Smooth muscle cell of the pulmonary artery (primary cell): Measurements from ENCODE around the gene CC2D2A. TPM values are rescaled to one million over a fixed set of nuclear protein-coding genes. Genes with fewer than 3 reads are reported as not detected.

Experiments
- total RNA-seq: library from RNA; depleted of rRNA; stranded (reverse); fragments of >200 nt; gene quantifications from 2 replicates; pipeline ENCODE4 v1.2.3, GENCODE V29; 2014

Gene CC2D2A
- 15.2 and 21.2 TPM in 2 replicates for total RNA-seq

GRCh38 chr4:15469402-15470127 is at the start of gene CC2D2A:
Gene CC2D2A, plus strand, starts transcription at chr4:15469882. Its CDS starts 6,051 bp downstream, at chr4:15475933.

GRCh38 chr4:15427701-15428100 is 42.0 kb upstream of the CC2D2A start, which contains the start of gene C1QTNF7:
Gene C1QTNF7, plus strand, starts transcription at chr4:15428033. Its CDS starts 7,711 bp downstream, at chr4:15435744.

Other genes with a start within 250 kb of the CC2D2A start
- 0.59 and 0.91 TPM in 2 replicates for gene C1QTNF7, start 41.8 kb upstream of the CC2D2A start, total RNA-seq
- gene FBXL5, start 185.5 kb downstream of the CC2D2A start, total RNA-seq, result 83.7 and 125 TPM in 2 replicates
- 18.5 and 32.1 TPM in 2 replicates for gene FAM200B, start 211.9 kb downstream of the CC2D2A start, total RNA-seq
- gene BST1, start 233.2 kb downstream of the CC2D2A start, total RNA-seq, result 21.0 and 55.3 TPM in 2 replicates